H1 (cell line): Measurements from ENCODE around the gene KRT7. TPM values are rescaled to one million over a fixed set of nuclear protein-coding genes. Genes with fewer than 3 reads are reported as not detected.

Experiments used
- ATF3 ChIP-seq: IDR thresholded peaks from 2 replicates; pipeline ENCODE4 v1.6.1; 2011; ENCODE audit warnings: low read depth, mild to moderate bottlenecking, low read length; ENCODE audit not compliant: insufficient read depth
- CHD1 ChIP-seq: IDR thresholded peaks from 2 replicates; pipeline ENCODE4 v1.6.1; 2012; ENCODE audit warnings: low read depth, low read length, improper control_type of control experiment
- E2F6 ChIP-seq: IDR thresholded peaks from 2 replicates; pipeline ENCODE4 v1.6.1; 2012; ENCODE audit warnings: inconsistent platforms
- EP300 ChIP-seq, 2 experiments: IDR thresholded peaks; 1 replicate in 1 of 2; 2 replicates in 1 of 2; pipeline ENCODE4 v1.6.1; 2011 to 2012; ENCODE audit warnings: low read depth in 2 of 2, low read length in 2 of 2, mild to moderate bottlenecking in 2 of 2, borderline replicate concordance in 1 of 2, inconsistent platforms in 1 of 2, moderate library complexity in 1 of 2
- SUZ12 ChIP-seq: fragments of 200-600 bp; sonication (generic); IDR thresholded peaks from 2 replicates; pipeline ENCODE4 v1.6.1; 2012; ENCODE audit warnings: mild to moderate bottlenecking, inconsistent platforms, low read length, moderate library complexity, mixed read lengths
- YY1 ChIP-seq: IDR thresholded peaks from 2 replicates; pipeline ENCODE4 v1.6.1; 2011; ENCODE audit warnings: low read depth, mild to moderate bottlenecking, low read length
- ZNF274 ChIP-seq: IDR thresholded peaks from 2 replicates; pipeline ENCODE4 v1.7.0; 2012; ENCODE audit warnings: low read length, borderline replicate concordance; ENCODE audit errors: extremely low read depth
- polyA plus RNA-seq, 7 experiments: library from polyadenylated mRNA; depleted of rRNA in 3 of 7; stranded (reverse) in 5 of 7; unstranded in 2 of 7; fragments of >200 nt in 5 of 7; fragments of 200-250 nt in 2 of 7; gene quantifications; 1 replicate in 5 of 7; 2 replicates in 1 of 7; 4 replicates in 1 of 7; pipeline versions ENCODE4 v1.2.1 to v1.2.3, GENCODE V29; 2011 to 2013; ENCODE audit warnings: missing spikeins in 2 of 7, mixed read lengths in 2 of 7
- total RNA-seq: library from RNA; stranded (reverse); fragmentation: NEBNext Ultra II Directional; extraction: Animal tissue kit (Norgen Biotek cat#: 25700); gene quantifications from 2 replicates; pipeline ENCODE4 v1.2.1, GENCODE V29; 2021

Gene KRT7
- total and polyA plus RNA-seq, 2 of the 8 experiments (the other 6 are each of a cell fraction or from before 2014, with no cell fraction given), result 13.2 to 19.0 TPM

GRCh38 chr12:52278575-52279421, 45.8 kb downstream of the KRT7 start (continued):
- TF ChIP-seq ATF3 (no peak), ZNF274 (no peak), CHD1 (no peak), EP300 (IDR thresholded peaks at IDR 0.05; ENCODE audit: borderline replicate concordance in 1 of 2, low read depth in 2 of 2, low read length in 2 of 2) (no peak), SUZ12 (peak; percentile 43; the same call in 1 of the 2 replicates), YY1 (no peak), E2F6 (no peak)
